Prostate gland (tissue), 1 donor: ENCODE measurements around the gene KIF9.

Experiments
- POLR2A ChIP-seq: fragments of 450-650 bp; IDR thresholded peaks from one replicate; pipeline ENCODE4 v1.6.1; 2016; ENCODE audit warnings: antibody characterized with exemption, mild to moderate bottlenecking
- POLR2AphosphoS5 ChIP-seq: sonication (generic); formaldehyde crosslinking; IDR thresholded peaks from one replicate; pipeline ENCODE4 v1.6.1; 2017; ENCODE audit warnings: antibody characterized with exemption

DNA sequence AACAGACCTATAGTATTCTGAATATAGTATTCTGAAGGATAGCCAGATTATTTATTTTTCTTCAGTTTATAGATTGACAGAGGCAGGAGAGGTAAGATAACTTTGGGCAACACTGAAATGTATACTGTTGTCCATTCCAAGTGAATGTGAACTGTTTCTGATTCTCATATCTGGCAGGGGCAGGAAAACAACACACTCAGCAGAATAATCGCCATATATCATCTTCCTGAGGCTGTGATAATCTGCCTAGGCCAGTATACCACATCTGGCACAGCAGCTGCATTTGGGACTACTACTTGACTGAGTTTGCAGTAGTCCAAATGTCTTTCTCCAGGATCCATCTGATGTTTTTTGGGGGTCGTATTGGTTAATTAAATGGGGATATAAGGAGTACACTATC, 96.3 kb downstream of the KIF9 start:
- TF ChIP-seq POLR2A, result no peak
- TF ChIP-seq POLR2AphosphoS5, result no peak
